AG04449 (cell line): Measurements from ENCODE around the gene CENPO.

ENCODE experiments used
- CTCF ChIA-PET: fragments of 350-600 bp; formaldehyde crosslinking; extraction: SDS; loops from one replicate; lab custom pipeline; 2021; ENCODE audit warnings: antibody characterized with exemption; lab: Yijun Ruan, JAX
- POLR2A ChIA-PET: fragments of 400-600, 350-600 bp; formaldehyde crosslinking; extraction: SDS; loops from one replicate; lab custom pipeline; 2020; ENCODE audit warnings: antibody characterized with exemption, inconsistent platforms; lab: Yijun Ruan, JAX
- DNase-seq: peaks from one replicate; pipeline ENCODE4 v3.0.0-alpha.2; 2010; ENCODE audit warnings: low read depth, low spot score
- H3K4me3 ChIP-seq: 2 replicates; pipeline ENCODE4 v1.5.1; 2011; ENCODE audit warnings: low read depth, mild to moderate bottlenecking, control low read depth, low read length
- CTCF ChIP-seq: IDR thresholded peaks from one replicate; pipeline ENCODE4 v1.5.1; 2011; ENCODE audit warnings: mild to moderate bottlenecking, moderate library complexity, low read length, control low read depth, inconsistent platforms; ENCODE audit not compliant: insufficient read depth; ENCODE audit errors: missing control alignments

The CENPO gene

DNA sequence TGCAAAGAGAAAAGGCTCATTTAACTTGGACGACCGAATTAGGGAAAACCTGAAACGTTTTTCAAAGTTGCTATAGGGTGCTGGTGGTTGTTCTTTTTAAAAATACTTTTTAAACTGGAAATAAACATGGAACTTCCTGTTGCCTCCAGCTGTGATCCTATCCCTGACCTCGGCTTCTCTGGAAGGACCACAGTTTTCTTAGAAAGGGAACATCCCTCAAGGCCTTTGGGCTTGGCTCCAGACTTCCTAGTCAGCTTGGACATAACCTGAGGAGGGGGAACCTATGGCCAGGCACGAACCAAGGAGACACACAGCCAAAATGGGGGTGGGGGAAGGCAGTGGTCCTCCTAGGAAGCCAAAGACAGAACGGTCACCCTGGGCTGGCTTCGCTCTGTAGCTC, 57.7 kb downstream of the CENPO start:
- POLR2A ChIA-PET, result no interaction called here
- no peak overlapping the region for H3K4me3 ChIP-seq
- no peak for TF ChIP-seq CTCF
- CTCF ChIA-PET, result no interaction called here
- no peak for DNase-seq

DNA sequence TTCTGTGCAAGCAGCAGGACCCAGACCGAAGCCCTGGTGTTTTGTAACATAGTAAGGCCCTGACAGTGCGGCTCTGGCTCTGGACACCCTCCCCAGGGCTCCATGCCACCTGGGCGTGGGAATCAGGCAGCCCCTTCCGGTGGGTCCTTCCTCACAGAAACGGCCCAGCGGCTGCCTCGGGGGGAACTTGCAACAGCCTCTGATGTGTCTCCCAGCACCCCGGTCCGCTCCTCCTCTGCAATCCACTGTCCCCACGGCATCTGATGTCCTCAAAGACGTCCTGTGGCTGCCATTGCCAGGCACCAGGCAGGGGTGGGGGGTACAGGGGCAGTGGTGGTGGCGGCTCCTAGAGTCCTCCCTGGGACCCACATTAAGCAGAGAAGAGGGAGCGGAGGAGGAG, 58.8 kb downstream of the CENPO start:
- POLR2A ChIA-PET, result no interaction called here
- no peak for TF ChIP-seq CTCF
- DNase-seq, result no peak
- H3K4me3 ChIP-seq, result no peak overlapping the region
- CTCF ChIA-PET, result no interaction called here

DNA sequence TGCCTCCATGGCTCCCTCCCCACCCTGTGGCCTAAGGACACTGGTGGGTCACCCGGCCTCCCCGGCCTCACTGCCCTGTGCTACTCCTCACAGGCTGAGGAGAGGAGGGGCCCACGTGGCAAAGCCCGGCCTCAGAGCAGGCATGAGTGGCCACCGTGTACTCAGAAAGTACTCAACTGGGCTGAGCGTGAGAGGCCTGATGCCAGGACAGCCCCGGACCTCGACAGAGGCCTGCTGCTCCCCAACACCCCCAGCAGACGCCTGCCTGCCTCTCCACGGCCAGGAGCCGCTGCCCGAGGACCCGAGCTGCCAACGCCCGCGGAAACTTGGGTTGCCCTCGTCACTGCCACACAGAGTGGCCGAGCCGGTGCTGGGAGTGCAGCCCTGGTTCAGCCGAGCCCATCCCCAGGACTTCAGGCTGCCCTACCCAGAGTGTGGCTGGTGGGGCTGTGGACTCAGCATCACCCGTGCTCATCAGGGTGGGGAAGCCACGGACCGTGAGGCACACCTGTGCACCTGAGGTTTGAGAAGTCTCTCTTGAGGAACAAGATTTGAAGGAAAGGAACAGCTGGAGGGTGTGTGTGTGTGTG, 59.3 kb downstream of the CENPO start:
- TF ChIP-seq CTCF, result no peak
- ChIA-PET CTCF (no interaction called here), POLR2A (no interaction called here)
- no peak overlapping the region for H3K4me3 ChIP-seq
- no peak for DNase-seq

DNA sequence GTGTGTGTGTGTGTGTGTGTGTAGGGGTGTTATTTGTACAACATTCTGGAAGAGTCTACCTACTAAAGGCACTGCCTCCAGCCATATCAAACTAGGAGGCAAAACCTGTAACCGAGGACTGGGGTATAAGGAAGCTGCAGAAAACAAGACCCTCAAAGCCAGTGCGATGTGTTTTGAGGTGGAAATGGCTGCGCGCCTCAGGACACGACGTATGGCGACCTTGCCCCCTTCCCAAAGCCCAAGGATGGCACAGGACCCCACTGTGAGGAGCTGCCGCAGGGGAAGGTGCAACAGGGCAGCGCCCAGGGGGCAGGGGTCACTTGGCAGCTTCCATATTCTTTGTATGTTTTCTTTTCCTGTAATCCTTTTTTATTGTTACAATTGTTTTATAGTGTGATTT, 59.8 kb downstream of the CENPO start:
- POLR2A ChIA-PET, result no interaction called here
- CTCF ChIA-PET, result interaction anchor here (0.6 to 1.4 kb wide), 2 partner anchors 29 to 346 kb away, joined by 3 read pairs; no protein-coding TSS in a partner anchor

DNA sequence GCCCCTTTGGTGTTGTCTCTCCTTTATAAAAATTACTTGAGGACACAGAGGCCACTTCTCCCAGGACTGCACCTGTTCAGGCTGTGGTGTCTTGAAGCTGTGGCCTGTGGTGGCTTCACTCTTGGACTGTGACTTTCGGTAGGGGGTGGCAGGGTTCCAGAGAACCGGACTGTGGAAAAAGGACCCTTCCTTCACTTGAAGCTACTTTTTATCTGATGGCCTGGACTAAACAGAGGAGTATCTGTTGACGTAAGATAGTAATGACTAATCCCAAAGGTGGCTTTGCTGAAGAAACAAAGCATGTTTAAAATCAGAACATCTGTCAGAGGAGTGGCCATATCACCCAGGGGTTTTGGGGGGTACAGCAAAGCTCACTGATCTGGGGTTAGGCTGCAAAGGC, 60.8 kb downstream of the CENPO start:
- no peak for DNase-seq
- no peak overlapping the region for H3K4me3 ChIP-seq
- ChIA-PET POLR2A (no interaction called here), CTCF (interaction anchor here (1.4 to 1.6 kb wide), 2 partner anchors 30 to 443 kb away, joined by 3 read pairs; no protein-coding TSS in a partner anchor)
- no peak for TF ChIP-seq CTCF

More for the DNA sequence above, 59.8 kb downstream of the CENPO start:
- TF ChIP-seq CTCF, result no peak
- DNase-seq, result no peak
- H3K4me3 ChIP-seq, result no peak overlapping the region

DNA sequence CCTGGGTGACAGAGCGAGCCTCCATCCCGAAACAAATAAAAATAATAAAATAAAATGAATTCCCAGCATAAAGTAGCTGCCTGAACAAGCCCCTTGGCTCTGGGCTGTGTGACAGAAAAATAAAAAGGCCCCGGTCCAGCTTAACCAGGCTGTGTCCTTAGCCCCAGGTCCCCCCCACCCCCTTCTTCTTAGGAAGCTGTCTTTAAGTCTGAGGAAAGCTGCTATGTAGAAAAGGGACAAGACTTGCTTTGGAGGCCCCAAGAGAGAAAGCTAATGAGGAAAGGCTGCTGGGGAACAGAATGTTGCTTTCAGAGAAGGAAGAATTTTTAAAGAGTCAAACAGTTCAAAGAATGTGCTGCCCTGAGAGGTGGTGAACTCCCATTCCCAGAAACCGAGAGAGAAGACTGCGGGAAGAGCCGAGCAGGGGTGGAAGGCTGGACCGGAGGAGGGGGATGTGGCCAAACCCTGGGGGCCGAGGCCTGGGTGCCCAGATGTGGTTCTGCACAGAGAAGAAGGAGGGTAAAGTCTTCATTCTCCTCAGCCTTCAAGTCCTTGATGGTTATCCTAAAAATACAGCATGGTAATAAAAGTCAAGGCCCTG, 61.9 kb downstream of the CENPO start:
- ChIA-PET CTCF (interaction anchor here (1.2 to 1.8 kb wide), 4 partner anchors 11 to 446 kb away, joined by 3 to 9 read pairs (median 4); no protein-coding TSS in a partner anchor), POLR2A (no interaction called here)
- no peak overlapping the region for H3K4me3 ChIP-seq
- no peak for TF ChIP-seq CTCF
- no peak for DNase-seq
